H1 (cell line): ENCODE results near the gene COL4A2.

Experiments used
- EP300 ChIP-seq, 2 experiments: IDR thresholded peaks; 1 replicate in 1 of 2; 2 replicates in 1 of 2; pipeline ENCODE4 v1.6.1; 2011 to 2012; ENCODE audit warnings: low read depth in 2 of 2, low read length in 2 of 2, mild to moderate bottlenecking in 2 of 2, borderline replicate concordance in 1 of 2, inconsistent platforms in 1 of 2, moderate library complexity in 1 of 2
- POLR2A ChIP-seq, 2 experiments: IDR thresholded peaks; 1 replicate in 1 of 2; 2 replicates in 1 of 2; pipeline ENCODE4 v1.6.1; 2011; ENCODE audit warnings: low read depth in 2 of 2, low read length in 2 of 2, mild to moderate bottlenecking in 2 of 2; ENCODE audit errors: control extremely low read depth in 1 of 2

DNA sequence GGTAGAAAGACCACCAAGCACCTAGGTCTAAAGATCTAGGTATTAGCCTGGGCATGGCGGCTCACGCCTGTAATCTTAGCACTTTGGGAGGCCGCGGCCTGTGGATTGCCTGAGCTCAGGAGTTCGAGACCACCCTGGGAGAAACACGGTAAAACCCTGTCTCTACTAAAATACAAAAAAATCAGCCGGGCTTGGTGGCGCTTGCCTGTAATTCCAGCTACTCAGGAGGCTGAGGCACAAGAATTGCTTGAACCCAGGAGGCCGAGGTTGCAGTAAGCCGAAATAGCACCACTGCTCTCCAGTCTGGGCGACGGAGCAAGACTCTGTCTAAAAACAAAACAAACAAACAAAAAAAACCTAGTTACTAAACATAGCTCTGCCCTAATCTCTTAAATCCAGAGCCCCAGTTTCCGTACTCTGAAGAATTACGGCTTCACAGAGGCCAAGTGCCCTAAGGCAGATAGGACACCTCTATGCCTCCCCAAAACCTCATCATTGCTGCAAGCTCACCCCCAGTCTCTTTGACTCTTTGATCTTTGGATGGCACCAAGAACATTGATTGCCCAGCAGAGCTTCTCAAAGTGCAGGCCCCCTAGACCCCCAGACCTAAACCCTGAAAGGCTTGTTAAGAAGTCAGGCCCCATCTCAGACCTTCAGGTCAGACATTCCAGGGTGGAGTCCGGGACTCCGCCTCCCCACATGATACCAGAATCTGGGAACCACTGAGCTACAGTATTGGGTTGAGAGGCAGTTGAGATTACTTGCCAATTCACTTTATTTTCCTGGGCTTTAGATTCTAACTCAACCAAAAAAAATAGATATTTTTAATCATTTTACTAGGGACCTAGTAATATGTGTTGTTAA, 2.8 kb downstream of the COL4A2 start:
- TF ChIP-seq EP300 (IDR thresholded peaks at IDR 0.05; ENCODE audit: borderline replicate concordance in 1 of 2, low read depth in 2 of 2, low read length in 2 of 2) (no peak), POLR2A (IDR thresholded peaks at IDR 0.05; ENCODE audit: control extremely low read depth in 1 of 2, low read depth in 2 of 2, low read length in 2 of 2) (no peak)
